ENCODE data around the gene ATF5. TPM values are rescaled to one million over a fixed set of nuclear protein-coding genes. Genes with fewer than 3 reads are reported as not detected.

ATF5 gene
- total and polyA plus RNA-seq, 2 of the 8 experiments (the other 6 are each of a cell fraction or from before 2014, with no cell fraction given), result 6.2 to 13.1 TPM

- TF ChIP-seq MAX (IDR thresholded peaks at IDR 0.05), result no peak
Measured at GRCh38 chr19:49954933-49955332, 25.9 kb downstream of the ATF5 start (continued).

All from H1 (cell line).